ENCODE results near the gene FAM219B.

FAM219B gene

GRCh38 chr15:74906450-74907162, at the start of gene FAM219B:
TSS of gene FAM219B (minus strand) at chr15:74906851. CDS start at chr15:74906800, 51 bp downstream.
- TF ChIP-seq GATA3 (IDR thresholded peaks at IDR 0.05; ENCODE audit: low read depth, low read length) (no peak), GATA2 (IDR thresholded peaks at IDR 0.05; ENCODE audit: low read depth, low read length) (no peak)

- TF ChIP-seq GATA2 (IDR thresholded peaks at IDR 0.05; ENCODE audit: low read depth, low read length) (no peak), GATA3 (IDR thresholded peaks at IDR 0.05; ENCODE audit: low read depth, low read length) (no peak)
These were observed 49.4 kb upstream of the FAM219B start for GRCh38 chr15:74955796-74956647.

- TF ChIP-seq GATA2 (IDR thresholded peaks at IDR 0.05; ENCODE audit: low read depth, low read length) (no peak), GATA3 (IDR thresholded peaks at IDR 0.05; ENCODE audit: low read depth, low read length) (no peak)
These were observed 48.4 kb upstream of the FAM219B start for GRCh38 chr15:74955017-74955416.

- TF ChIP-seq GATA2 (IDR thresholded peaks at IDR 0.05; ENCODE audit: low read depth, low read length), result peak; percentile 99
- no peak for TF ChIP-seq GATA3 (IDR thresholded peaks at IDR 0.05; ENCODE audit: low read depth, low read length)
These were observed 47.9 kb upstream of the FAM219B start for GRCh38 chr15:74954515-74954914.

GRCh38 chr15:74951006-74951405, 44.4 kb upstream of the FAM219B start:
- no peak for TF ChIP-seq GATA2 (IDR thresholded peaks at IDR 0.05; ENCODE audit: low read depth, low read length)
- no peak for TF ChIP-seq GATA3 (IDR thresholded peaks at IDR 0.05; ENCODE audit: low read depth, low read length)

- TF ChIP-seq GATA2 (IDR thresholded peaks at IDR 0.05; ENCODE audit: low read depth, low read length) (peak; percentile 76), GATA3 (IDR thresholded peaks at IDR 0.05; ENCODE audit: low read depth, low read length) (no peak)
These were observed 43.6 kb upstream of the FAM219B start for GRCh38 chr15:74950078-74950908.

- no peak for TF ChIP-seq GATA2 (IDR thresholded peaks at IDR 0.05; ENCODE audit: low read depth, low read length)
- TF ChIP-seq GATA3 (IDR thresholded peaks at IDR 0.05; ENCODE audit: low read depth, low read length), result no peak
These were observed 31.1 kb upstream of the FAM219B start, which contains the start of gene COX5A for GRCh38 chr15:74937590-74938371. TSS of gene COX5A (minus strand) at chr15:74938073. CDS start at chr15:74938014, 59 bp downstream.

- TF ChIP-seq GATA3 (IDR thresholded peaks at IDR 0.05; ENCODE audit: low read depth, low read length) (no peak), GATA2 (IDR thresholded peaks at IDR 0.05; ENCODE audit: low read depth, low read length) (no peak)
These were observed 30.6 kb upstream of the FAM219B start for GRCh38 chr15:74937272-74937589.

GRCh38 chr15:74933573-74933972, 26.9 kb upstream of the FAM219B start:
- TF ChIP-seq GATA3 (IDR thresholded peaks at IDR 0.05; ENCODE audit: low read depth, low read length) (no peak), GATA2 (IDR thresholded peaks at IDR 0.05; ENCODE audit: low read depth, low read length) (no peak)

GRCh38 chr15:74928771-74929198, 22.1 kb upstream of the FAM219B start:
- no peak for TF ChIP-seq GATA2 (IDR thresholded peaks at IDR 0.05; ENCODE audit: low read depth, low read length)
- no peak for TF ChIP-seq GATA3 (IDR thresholded peaks at IDR 0.05; ENCODE audit: low read depth, low read length)

GRCh38 chr15:74924525-74924924, 17.9 kb upstream of the FAM219B start:
- no peak for TF ChIP-seq GATA3 (IDR thresholded peaks at IDR 0.05; ENCODE audit: low read depth, low read length)
- no peak for TF ChIP-seq GATA2 (IDR thresholded peaks at IDR 0.05; ENCODE audit: low read depth, low read length)

- no peak for TF ChIP-seq GATA2 (IDR thresholded peaks at IDR 0.05; ENCODE audit: low read depth, low read length)
- no peak for TF ChIP-seq GATA3 (IDR thresholded peaks at IDR 0.05; ENCODE audit: low read depth, low read length)
These were observed 13.8 kb upstream of the FAM219B start for GRCh38 chr15:74920456-74920855.

- TF ChIP-seq GATA3 (IDR thresholded peaks at IDR 0.05; ENCODE audit: low read depth, low read length), result no peak
- TF ChIP-seq GATA2 (IDR thresholded peaks at IDR 0.05; ENCODE audit: low read depth, low read length), result no peak
These were observed 11.0 kb upstream of the FAM219B start for GRCh38 chr15:74917676-74918075.
